ENCODE measurements around the gene VWA5B2.

The VWA5B2 gene

DNA sequence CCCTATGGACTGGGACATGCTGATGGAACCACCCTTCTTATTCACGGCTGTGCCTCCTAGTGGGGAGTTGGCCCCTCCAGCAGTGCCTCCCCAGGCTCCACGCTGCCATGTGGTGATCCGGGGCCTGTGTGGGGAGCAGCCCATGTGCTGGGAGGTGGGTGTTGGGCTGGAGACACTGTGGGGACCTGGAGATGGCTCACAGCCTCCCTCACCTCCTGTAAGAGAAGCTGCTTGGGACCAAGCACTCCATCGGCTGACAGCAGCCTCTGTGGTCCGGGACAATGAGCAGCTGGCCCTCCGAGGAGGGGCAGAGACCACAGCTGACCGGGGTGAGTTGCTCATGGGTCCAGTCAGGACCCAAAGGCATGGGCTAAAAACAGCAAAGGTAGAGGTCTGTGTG, 10.3 kb downstream of the VWA5B2 start:
- no peak for DNase-seq (ENCODE audit: low read depth, low spot score)

DNA sequence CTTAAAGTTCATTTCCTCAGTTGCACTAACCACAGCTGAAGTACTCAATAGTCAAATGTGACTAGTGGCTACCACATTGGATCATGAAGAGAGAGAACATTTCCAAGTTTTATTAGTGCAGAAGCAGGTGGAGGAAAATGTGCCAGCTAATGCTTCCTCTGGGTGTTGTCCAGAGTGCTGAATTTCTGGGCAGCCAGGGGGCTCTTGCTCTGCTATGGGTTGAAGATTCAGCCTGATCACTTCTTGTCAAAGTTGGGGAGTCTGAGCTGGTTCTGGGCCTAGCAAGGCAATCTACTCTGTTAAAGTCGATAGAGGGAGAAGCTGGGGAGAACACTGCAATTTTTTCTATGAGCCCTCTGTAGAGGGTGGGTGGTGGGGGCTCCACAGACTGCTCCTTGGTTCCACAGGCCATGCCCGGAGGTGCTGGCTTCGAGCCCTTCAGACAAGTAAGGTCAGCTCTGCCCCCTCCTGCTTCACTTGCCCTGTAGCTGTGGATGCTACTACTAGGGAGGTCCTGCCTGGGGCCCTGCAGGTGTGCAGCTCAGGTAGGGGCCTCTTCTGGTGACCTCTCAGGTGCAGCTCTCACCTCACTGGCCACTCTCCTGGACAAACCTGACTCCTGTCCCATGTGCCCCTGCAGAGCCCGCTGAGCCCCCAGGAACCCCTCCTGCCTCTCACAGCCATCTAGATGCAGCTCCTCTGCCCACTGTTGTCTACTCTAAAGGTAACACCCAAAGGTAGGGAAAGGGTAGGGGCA, 11.2 kb downstream of the VWA5B2 start:
- no peak for DNase-seq (ENCODE audit: low read depth, low spot score)
- no peak overlapping the region for H3K4me3 ChIP-seq (ENCODE audit: low read length)

More for the DNA sequence above, 10.3 kb downstream of the VWA5B2 start:
- H3K4me3 ChIP-seq (ENCODE audit: low read length), result no peak overlapping the region

DNA sequence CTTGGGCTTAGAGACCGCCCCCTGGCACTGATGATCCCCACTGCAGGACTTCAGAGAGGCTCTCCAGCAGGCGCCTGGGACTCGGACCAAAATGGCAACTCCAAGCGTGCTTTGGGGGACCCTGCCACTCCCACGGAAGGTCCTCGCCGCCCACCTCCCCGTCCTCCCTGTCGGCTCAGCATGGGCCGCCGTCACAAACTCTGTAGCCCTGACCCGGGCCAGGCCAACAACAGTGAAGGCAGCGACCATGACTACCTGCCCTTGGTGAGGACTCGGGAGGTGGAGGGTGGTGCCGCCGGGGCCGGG, 11.7 kb downstream of the VWA5B2 start:
- no peak for DNase-seq (ENCODE audit: low read depth, low spot score)
- H3K4me3 ChIP-seq (ENCODE audit: low read length), result no peak overlapping the region

DNA sequence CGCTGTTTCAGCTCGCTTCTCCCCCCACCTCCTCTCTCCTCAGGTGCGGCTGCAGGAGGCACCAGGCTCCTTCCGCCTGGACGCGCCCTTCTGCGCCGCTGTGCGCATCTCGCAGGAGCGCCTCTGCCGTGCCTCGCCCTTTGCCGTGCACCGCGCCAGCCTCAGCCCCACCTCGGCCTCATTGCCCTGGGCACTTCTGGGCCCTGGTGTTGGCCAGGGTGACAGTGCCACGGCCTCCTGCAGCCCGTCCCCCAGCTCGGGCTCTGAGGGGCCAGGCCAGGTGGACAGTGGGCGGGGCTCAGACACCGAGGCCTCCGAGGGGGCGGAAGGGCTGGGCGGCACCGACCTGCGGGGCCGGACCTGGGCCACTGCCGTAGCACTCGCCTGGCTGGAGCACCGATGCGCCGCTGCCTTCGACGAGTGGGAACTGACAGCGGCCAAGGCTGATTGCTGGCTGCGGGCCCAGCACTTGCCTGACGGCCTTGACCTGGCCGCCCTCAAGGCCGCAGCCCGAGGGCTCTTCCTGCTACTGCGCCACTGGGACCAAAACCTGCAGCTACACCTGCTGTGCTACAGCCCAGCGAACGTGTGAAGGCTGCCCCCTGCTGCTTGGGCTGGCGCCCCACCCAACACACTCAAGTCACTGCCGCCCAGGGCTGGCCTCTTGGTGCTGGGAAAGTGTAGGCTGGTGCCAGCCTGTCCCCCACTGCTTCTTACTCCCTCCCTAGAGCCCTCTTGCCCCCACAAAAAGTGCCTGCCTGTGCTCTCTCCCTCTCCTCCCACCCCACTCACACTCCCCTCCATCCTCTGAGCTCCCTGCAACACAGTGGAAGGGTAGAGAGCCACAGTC, 12.3 kb downstream of the VWA5B2 start:
- no peak overlapping the region for H3K4me3 ChIP-seq (ENCODE audit: low read length)

DNA sequence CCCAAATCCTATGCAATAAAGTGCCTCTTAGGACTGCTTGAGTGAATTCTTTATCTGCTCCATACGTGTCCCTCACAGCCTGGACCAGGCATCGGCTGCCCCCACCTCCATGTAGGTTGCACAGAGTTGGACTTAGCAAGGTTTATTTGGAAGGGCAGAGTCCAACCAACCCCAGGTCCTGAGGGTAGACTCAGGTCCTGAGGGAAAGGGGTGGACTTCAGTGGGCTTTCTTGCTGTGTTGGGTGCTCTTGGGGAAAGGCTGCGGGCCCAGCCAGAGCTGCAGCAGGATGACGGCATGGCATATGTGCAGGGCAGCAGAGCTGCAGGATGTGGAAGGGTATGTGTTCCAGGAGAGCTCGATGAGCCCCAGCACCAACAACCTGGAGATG, 12.9 kb downstream of the VWA5B2 start:
- DNase-seq (ENCODE audit: low read depth, low spot score), result no peak

More for the DNA sequence above, 12.3 kb downstream of the VWA5B2 start:
- DNase-seq (ENCODE audit: low read depth, low spot score), result no peak

DNA sequence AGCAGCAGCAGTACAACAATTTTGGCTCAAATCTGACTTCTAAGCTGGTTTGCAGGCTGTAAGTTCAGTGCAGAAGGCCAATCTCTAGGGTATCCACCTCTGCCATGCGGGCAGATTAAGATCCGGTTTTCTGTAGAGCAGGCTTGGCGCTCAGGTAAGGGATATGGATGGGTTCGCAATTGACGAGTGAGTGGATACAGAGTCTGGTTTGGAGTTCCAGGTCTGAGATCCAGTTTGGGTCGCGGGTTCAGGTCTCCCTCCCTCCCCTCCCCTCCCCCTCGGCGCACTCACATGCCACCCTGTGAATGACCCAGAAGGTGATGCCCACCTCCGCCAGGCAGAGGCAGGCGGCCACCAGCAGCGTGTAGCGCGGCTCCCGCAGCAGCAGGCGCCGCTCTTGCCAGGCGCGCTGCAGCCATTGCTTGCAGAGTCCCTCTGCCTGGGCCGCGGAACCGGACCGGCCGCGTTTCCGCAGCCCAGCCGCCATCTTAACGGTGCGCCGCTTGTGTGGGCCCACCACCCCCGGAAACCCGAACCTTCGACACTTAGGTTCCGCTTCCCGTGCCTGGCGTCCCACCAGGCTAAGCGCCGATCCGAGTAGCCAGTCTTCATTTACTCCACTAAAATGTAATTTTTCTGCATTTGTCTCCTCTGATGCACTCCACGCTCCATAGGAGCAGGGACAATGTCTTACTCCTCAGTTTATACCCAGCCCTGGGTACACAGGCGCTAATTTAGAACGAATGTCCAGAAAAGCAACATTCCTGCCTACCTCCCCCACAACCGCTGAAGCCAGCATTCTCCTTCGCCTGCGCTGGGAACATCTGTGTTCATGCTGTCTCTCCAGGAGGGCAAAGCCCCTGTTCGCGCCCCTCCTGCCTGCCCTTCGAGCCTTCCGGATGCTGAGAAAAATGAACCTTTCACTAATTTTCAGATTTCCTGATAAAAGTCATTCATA, 19.3 kb downstream of the VWA5B2 start, which contains the start of gene ALG3:
Gene ALG3, minus strand, starts transcription at position 509 of the 958 bp plus-strand sequence. Its CDS starts 22 bp downstream, at position 487.
- DNase-seq (ENCODE audit: low read depth, low spot score), result peak; percentile 85
- H3K4me3 ChIP-seq (ENCODE audit: low read length), result peak within 1 kb of the TSS; percentile 71

More for the DNA sequence above, 12.9 kb downstream of the VWA5B2 start:
- H3K4me3 ChIP-seq (ENCODE audit: low read length), result no peak overlapping the region

DNA sequence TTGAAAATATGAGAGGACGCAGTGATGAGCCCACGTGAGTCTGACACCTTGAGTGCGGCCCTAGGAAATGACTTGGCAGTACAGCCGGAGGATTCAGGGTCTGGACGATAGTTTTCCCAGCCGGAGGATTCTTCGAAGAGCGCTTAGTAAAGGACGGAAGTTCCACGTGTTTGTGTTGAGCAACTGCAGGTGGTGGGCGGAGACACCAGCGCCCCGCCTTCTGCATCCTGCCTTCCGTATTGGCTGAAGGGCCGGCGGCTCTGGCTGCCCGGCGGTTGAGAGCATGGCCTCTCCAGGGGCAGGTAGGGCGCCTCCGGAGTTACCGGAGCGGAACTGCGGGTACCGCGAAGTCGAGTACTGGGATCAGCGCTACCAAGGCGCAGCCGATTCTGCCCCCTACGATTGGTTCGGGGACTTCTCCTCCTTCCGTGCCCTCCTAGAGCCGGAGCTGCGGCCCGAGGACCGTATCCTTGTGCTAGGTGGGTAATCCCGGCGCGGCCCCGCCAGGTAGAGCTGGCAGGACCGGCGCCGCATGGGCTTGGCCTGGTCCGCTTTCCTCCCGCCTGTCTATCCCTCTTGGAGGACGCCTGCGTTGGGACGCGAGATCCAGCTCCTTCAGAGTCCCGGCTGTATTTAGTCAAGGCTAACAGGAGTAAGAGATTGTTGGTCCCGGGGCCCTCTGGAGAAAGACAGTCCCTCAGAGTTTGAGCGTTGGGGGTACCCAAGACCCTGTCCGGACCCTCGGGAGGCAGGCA, 20.2 kb downstream of the VWA5B2 start, which contains the start of gene EEF1AKMT4:
Gene EEF1AKMT4, plus strand, starts transcription at position 261 of the 755 bp plus-strand sequence. Its CDS starts 23 bp downstream, at position 284.
- DNase-seq (ENCODE audit: low read depth, low spot score), result peak; percentile 97

DNA sequence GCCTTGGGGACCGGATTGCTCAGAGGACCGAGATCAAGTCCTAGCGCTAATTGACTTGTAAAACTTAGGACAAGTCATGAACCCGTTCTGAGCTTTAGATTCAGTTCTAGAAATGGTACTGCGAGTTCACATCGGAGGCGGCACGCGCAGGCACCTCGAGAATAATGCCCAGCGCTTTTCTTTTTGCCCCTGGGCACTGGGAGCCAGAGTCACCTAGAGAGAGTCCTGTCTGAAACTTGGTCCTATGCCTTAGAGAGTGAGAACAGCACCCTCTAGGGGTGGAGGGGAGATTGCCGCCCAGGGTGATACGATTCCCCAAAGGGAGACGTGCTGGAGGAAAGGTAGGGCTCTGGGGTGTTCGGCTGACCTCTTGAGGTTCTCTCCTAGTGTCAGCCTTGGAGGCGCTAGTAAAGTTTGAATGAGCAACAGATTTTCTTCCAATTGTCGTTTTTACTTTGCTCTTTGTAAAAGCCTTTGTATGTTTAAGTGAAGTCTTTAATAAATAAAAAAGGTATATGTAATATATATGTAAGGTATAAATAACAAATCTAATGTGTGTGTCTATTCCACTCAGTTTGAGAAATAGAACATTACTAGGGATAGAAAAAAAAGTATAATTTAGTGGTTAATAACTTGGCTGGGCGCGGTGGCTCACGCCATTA, 20.9 kb downstream of the VWA5B2 start:
- peak; percentile 90 for DNase-seq (ENCODE audit: low read depth, low spot score)
- peak overlapping the region; percentile 71 for H3K4me3 ChIP-seq (ENCODE audit: low read length)

More for the DNA sequence above, 20.2 kb downstream of the VWA5B2 start, which contains the start of gene EEF1AKMT4:
- H3K4me3 ChIP-seq (ENCODE audit: low read length), result peak within 1 kb of the TSS; percentile 71

DNA sequence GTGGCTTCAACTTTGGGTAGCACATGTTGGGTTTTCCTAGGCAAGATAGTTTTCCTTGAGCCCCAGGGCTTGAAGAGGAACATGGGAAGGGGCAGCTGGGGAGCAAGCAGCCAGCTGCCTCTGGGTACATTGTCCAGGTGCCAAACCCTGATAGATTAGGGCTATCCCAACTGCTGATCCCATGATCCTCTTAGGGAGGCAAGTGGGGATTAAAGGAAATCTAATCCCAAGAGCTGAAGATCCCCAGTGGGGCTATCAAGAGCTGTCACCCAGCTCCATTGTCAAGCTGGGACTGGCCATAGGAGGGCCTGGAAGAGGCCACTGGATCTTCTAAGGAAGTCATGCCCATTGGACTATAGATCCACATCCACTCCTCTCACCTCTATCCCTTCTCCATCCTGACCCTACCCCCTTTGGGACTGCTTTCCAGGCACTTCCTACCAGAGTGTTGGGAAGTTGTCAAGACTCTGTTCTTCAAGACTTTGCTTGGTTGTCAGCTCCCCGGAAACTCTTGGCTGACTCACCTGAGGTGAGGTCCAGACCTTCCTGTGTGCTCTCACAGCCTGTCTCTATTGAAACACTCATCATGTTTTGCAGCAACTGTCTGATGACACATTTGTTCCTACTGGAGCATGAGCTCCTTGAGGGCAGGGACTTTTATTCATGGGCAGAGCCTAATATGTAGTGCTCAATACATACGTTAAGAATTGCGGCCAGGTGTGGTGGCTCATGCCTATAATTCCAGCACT, 26.1 kb downstream of the VWA5B2 start:
- no peak for DNase-seq (ENCODE audit: low read depth, low spot score)
- no peak overlapping the region for H3K4me3 ChIP-seq (ENCODE audit: low read length)

DNA sequence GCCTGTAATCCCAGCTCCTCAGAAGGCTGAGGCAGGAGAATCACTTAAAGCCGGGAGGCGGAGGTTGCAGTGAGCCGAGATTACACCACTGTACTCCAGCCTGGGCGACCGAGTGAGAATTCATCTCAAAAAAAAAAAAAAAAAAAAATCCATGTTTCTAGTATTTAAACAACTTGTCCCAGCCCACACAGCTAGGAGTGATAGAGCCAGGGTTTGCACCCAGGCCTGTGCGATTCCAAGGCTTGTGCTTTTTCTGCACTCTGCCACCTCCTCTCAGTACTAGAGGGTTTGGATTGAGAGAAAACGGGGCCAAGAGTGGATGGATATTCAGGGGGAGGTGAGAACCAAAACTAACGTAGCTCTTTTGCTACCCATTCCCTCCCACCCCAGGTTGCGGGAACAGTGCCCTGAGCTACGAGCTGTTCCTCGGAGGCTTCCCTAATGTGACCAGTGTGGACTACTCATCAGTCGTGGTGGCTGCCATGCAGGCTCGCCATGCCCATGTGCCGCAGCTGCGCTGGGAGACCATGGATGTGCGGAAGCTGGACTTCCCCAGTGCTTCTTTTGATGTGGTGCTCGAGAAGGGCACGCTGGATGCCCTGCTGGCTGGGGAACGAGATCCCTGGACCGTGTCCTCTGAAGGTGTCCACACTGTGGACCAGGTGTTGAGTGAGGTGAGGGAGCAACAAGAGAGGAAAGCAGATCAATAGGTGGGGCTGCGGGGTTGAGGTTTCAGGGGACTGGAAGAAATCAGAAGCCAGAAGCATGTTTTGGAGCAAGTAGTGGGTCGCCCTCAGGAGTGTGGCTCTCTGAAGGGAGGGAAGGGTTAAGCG, 27.9 kb downstream of the VWA5B2 start:
- H3K4me3 ChIP-seq (ENCODE audit: low read length), result no peak overlapping the region
- no peak for DNase-seq (ENCODE audit: low read depth, low spot score)

DNA sequence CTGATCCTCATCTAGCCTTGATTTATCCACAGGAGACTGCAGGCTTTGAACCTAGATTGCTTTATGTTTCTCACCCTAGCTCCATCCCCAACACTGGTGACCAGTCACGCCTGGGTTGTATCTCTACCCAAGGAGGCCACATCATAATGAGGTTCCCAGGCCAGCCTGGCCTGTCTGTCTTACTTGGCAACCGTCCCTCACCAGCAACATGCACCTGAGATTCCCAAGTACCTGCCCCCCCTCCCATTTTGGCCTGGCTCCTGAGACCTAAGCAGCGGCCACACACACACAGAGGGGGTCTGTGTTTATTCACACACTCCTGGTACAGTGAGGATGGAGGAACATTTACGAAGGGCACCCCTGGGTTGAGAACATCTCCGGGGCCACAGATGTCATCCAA, 29.5 kb downstream of the VWA5B2 start:
- DNase-seq (ENCODE audit: low read depth, low spot score), result no peak
- no peak overlapping the region for H3K4me3 ChIP-seq (ENCODE audit: low read length)

DNA sequence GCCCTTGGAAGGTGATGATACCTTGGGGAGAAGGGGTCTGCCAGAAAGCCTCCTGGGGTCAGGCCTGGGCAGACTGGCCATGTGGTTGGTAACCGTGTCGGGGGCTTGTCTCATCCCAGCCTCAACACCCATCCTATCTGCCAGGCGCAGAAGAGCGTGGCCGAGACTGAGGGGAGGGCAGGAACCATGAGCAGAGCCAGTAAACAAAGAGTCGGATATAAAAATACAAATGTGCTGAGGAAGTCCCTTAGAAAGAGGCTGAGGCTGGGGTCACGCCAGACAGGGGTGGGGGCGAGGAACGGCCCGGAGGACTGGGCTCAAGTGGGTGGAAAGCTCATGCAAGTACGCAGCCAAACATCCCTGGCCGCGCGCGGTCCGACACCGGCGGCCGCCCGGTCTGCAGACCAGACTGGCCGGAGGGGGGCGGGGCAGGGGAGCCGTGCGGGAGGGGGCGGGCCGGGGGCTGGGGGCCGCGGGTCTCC, 30.1 kb downstream of the VWA5B2 start:
- DNase-seq (ENCODE audit: low read depth, low spot score), result no peak
- H3K4me3 ChIP-seq (ENCODE audit: low read length), result no peak overlapping the region

DNA sequence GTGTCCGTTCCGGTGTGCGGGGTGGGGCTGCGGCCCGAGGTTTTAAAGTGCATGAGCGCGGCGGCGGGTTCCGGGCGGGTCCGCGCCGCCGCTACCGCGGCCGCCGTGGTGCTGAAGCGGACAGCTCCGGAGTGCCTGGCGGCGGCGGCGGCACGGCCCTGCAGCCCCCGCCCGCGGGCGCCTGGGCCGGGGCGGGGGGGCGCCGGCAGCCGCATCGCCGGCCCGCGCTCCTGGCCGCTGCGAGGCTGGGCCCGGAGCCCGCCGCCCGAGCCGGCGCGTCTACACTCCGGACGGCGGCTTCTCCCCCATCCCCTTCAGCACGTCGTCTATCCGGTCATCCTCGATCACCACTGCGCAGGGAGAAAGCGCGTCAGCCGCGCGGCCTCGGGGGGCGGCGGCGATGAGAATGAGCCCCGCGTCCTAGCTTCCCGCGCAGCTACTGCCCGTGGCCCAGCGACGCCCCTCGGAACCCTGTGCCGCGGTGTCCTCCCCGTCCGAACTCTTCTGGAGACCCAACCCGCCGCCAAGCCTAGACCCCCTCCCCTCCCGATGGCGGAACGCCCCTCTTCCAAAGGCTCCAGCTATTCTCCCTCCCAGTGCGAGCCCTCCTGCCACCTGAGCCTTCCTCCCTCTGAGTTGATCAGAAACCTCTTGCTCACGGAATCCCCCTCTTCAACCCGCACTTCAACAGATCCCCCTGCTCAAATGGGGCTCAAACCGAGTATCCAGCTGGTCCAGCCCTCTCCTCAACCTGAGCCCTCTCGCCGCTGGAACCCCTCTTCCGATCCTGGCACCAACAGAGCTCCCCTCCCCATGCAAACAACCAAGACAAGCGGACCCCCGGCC, 30.7 kb downstream of the VWA5B2 start:
- DNase-seq (ENCODE audit: low read depth, low spot score), result no peak
- H3K4me3 ChIP-seq (ENCODE audit: low read length), result peak overlapping the region; percentile 57

DNA sequence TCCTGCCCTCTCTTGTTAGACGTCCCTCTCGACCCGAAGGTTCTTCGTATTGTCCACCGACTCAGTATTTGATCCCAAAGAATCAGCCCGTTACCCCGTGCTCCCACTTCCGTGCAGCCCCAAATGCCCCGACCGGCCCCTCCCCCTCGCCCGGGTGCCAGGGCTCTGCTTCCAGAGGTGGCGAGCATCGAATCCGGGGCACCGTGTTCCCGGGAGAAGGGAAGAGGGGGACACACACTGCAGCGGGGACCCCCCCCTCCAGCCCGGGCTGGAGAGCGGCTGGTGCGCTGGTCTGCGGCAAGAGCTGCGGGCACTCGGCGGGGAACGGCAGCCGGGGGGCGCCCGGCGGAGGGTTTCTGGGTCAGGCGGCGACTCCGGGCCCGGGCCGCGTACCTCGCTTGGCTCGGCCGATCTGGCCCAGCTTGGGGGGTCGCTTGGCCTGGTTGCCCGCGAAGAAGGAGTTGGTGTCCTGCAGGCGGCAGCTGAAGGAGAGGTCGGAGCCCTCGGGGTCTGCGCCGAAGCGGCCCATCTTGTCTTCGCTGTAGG, 31.4 kb downstream of the VWA5B2 start:
- no peak for DNase-seq (ENCODE audit: low read depth, low spot score)

DNA sequence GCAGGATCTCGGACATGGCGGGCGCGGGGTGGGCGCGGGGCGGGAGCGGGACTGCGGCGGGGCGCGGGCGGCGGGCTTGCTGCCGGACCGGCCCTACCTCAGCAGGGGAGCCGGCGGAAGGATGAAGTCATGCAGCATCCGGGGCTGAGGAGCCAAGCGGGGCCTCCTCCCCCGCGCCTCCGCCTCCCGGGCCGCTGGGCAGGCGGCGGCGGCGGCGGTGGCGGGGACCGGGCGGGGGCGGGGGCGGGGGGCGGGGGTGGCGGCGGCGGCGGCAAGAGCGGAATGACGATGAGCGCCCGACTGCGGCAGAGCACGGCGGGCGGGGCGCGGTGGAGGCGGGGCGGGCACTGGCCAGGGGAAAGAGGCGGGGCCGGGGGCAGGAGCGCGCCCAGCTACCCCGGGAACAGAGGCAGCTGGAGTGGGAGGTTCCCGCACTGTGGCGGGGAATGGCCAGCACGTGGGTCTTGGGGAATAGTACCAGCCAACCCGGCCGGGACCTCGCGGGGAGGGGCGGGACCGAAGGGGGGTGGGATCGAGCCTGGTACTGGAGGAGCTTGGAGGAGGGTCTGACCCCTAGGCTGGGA, 32.0 kb downstream of the VWA5B2 start, which contains the start of gene CAMK2N2:
Gene CAMK2N2, minus strand, starts transcription at position 284 of the 584 bp plus-strand sequence. Its CDS starts 268 bp downstream, at position 16.
- no peak for DNase-seq (ENCODE audit: low read depth, low spot score)
- peak within 1 kb of the TSS; percentile 57 for H3K4me3 ChIP-seq (ENCODE audit: low read length)

More for the DNA sequence above, 31.4 kb downstream of the VWA5B2 start:
- peak overlapping the region; percentile 57 for H3K4me3 ChIP-seq (ENCODE audit: low read length)

All from Jurkat, Clone E6-1 (cell line).